ENCODE measurements around the gene EAF1.

DNA sequence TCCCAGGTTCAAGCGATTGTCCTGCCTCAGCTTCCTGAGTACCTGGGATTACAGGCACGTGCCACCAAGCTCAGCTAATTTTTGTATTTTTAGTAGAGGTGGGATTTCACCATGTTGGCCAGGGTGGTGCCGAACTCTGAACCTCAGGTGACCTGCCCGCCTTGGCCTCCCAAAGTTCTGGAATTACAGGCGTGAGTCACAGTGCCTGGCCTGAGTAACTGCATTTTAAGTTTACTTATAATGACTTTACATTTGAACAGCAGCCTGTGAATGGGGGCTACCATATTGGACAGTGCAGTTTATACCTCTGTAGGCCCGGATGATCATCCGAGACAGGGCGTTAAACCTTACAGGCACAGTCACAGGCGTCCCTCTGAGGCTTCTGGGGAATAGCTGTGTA is 24.8 kb downstream of the EAF1 start:
- TF ChIP-seq EZH2phosphoT487 (IDR thresholded peaks at IDR 0.05; ENCODE audit: unreplicated experiment), result no peak
- TF ChIP-seq CTCF (conservative IDR thresholded peaks at IDR 0.05; ENCODE audit: low read depth in 2 of 2), result no peak
